GM21825 (cell line): ENCODE data around the gene DMBX1.

Experiments used
- ATAC-seq: cut with Tn5 transposase; IDR thresholded peaks from one replicate; pipeline ENCODE4 v1.9.1; 2021; ENCODE audit warnings: mild to moderate bottlenecking, moderate library complexity; ENCODE audit not compliant: unreplicated experiment

Gene DMBX1

GRCh38 chr1:46480959-46481646 is 8.5 kb upstream of the DMBX1 start:
- ATAC-seq, result no peak

- no peak for ATAC-seq
These were observed 7.7 kb upstream of the DMBX1 start for GRCh38 chr1:46481961-46482360.

GRCh38 chr1:46483589-46483988 is 6.0 kb upstream of the DMBX1 start:
- no peak for ATAC-seq

- ATAC-seq, result no peak
These were observed 4.7 kb upstream of the DMBX1 start for GRCh38 chr1:46484783-46485490.

- no peak for ATAC-seq
These were observed 3.8 kb upstream of the DMBX1 start for GRCh38 chr1:46485564-46486431.

- no peak for ATAC-seq
These were observed 3.1 kb upstream of the DMBX1 start for GRCh38 chr1:46486432-46487015.

- ATAC-seq, result no peak
These were observed 1.8 kb upstream of the DMBX1 start for GRCh38 chr1:46487818-46488218.

GRCh38 chr1:46488343-46489168 is 1.1 kb upstream of the DMBX1 start:
- no peak for ATAC-seq

GRCh38 chr1:46489169-46489637 is 433 bp upstream of the DMBX1 start:
- no peak for ATAC-seq

- ATAC-seq, result no peak
These were observed 695 bp downstream of the DMBX1 start for GRCh38 chr1:46490406-46490655.

GRCh38 chr1:46490656-46491442 is 1.2 kb downstream of the DMBX1 start:
- ATAC-seq, result no peak

GRCh38 chr1:46491443-46492268 is 2.0 kb downstream of the DMBX1 start:
- no peak for ATAC-seq

GRCh38 chr1:46492269-46492853 is 2.7 kb downstream of the DMBX1 start:
- no peak for ATAC-seq

- no peak for ATAC-seq
These were observed 3.2 kb downstream of the DMBX1 start for GRCh38 chr1:46492871-46493270.

GRCh38 chr1:46493316-46494032 is 3.8 kb downstream of the DMBX1 start:
- no peak for ATAC-seq

- ATAC-seq, result no peak
These were observed 5.3 kb downstream of the DMBX1 start for GRCh38 chr1:46494910-46495309.

- ATAC-seq, result no peak
These were observed 6.1 kb downstream of the DMBX1 start for GRCh38 chr1:46495778-46496177.

GRCh38 chr1:46496505-46496904 is 6.9 kb downstream of the DMBX1 start:
- no peak for ATAC-seq
